SK-N-SH (cell line): ENCODE data around the gene SPI1. TPM values are rescaled to one million over a fixed set of nuclear protein-coding genes. Genes with fewer than 3 reads are reported as not detected.
A peak's percentile ranks its signal among the peaks of the same experiment; 100 is the strongest.

Experiments used
- CTCF ChIA-PET: fragments of 300-600, 350-600 bp; formaldehyde crosslinking; extraction: SDS; loops from one replicate; lab custom pipeline; 2021; lab: Yijun Ruan, JAX
- POLR2A ChIA-PET: fragments of 350-600 bp; sonication (Branson Sonifier 250); formaldehyde crosslinking; extraction: SDS; loops from one replicate; lab custom pipeline; 2020; ENCODE audit warnings: antibody characterized with exemption, inconsistent platforms; lab: Yijun Ruan, JAX
- DNase-seq: peaks from one replicate; pipeline ENCODE4 v3.0.0; 2012
- H2AFZ ChIP-seq: fragments of 200-600 bp; sonication (generic); 2 replicates; pipeline ENCODE4 v1.8.1; 2016; ENCODE audit warnings: antibody characterized with exemption, mild to moderate bottlenecking, low read depth
- H3F3A ChIP-seq: fragments of 200-600 bp; sonication (generic); replicated peaks from 2 replicates; pipeline ENCODE3; 2016; ENCODE audit warnings: antibody characterized with exemption, mild to moderate bottlenecking; ENCODE audit not compliant: insufficient read depth
- H3K27ac ChIP-seq, 2 experiments: fragments of 200-500 bp in 1 of 2; fragments of 200-600 bp in 1 of 2; sonication (Bioruptor generic) in 1 of 2; sonication (generic), shearing (Covaris generic) in 1 of 2; 2 replicates each; pipeline versions ENCODE4 v1.5.1 to v1.6.1; 2014 to 2016; ENCODE audit warnings: low read depth in 2 of 2, inconsistent platforms in 1 of 2, low read length in 1 of 2, mild to moderate bottlenecking in 1 of 2, mixed read lengths in 1 of 2
- H3K27me3 ChIP-seq: fragments of 200-600 bp; sonication (generic), shearing (Covaris generic); 2 replicates; pipeline ENCODE4 v1.6.1; 2016; ENCODE audit warnings: mixed run types; ENCODE audit not compliant: insufficient read depth
- H3K36me3 ChIP-seq, 2 experiments: fragments of 200-500 bp in 1 of 2; fragments of 200-600 bp in 1 of 2; sonication (Bioruptor generic) in 1 of 2; sonication (generic) in 1 of 2; replicated peaks in 1 of 2; 2 replicates each; pipeline versions ENCODE3 to v1.5.1; 2014 to 2016; ENCODE audit warnings: low read length in 1 of 2, mild to moderate bottlenecking in 1 of 2; ENCODE audit not compliant: insufficient read depth in 2 of 2, control insufficient read depth in 1 of 2
- H3K4me1 ChIP-seq, 2 experiments: fragments of 200-500 bp in 1 of 2; fragments of 200-600 bp in 1 of 2; sonication (Bioruptor generic) in 1 of 2; sonication (generic), shearing (Covaris generic) in 1 of 2; 2 replicates each; pipeline versions ENCODE4 v1.5.1 to v1.6.1; 2014 to 2016; ENCODE audit warnings: low read depth in 1 of 2, low read length in 1 of 2, mixed run types in 1 of 2; ENCODE audit not compliant: insufficient read depth in 2 of 2, control insufficient read depth in 1 of 2
- H3K4me2 ChIP-seq: fragments of 200-600 bp; sonication (generic), shearing (Covaris generic); 2 replicates; pipeline ENCODE4 v1.6.1; 2017; ENCODE audit warnings: mixed run types
- H3K4me3 ChIP-seq, 2 experiments: fragments of 200-500 bp in 1 of 2; fragments of 200-600 bp in 1 of 2; sonication (Bioruptor generic) in 1 of 2; sonication (generic), shearing (Covaris generic) in 1 of 2; 2 replicates each; pipeline versions ENCODE4 v1.5.1 to v1.8.1; 2014 to 2016; ENCODE audit warnings: low read depth in 2 of 2, inconsistent platforms in 1 of 2, low read length in 1 of 2, mild to moderate bottlenecking in 1 of 2, mixed read lengths in 1 of 2, moderate library complexity in 1 of 2
- H3K79me2 ChIP-seq: fragments of 200-600 bp; sonication (generic); 2 replicates; pipeline ENCODE4 v1.8.1; 2017; ENCODE audit warnings: mild to moderate bottlenecking; ENCODE audit not compliant: insufficient read depth
- H3K9ac ChIP-seq: fragments of 200-600 bp; sonication (generic); 2 replicates; pipeline ENCODE4 v1.6.1; 2017; ENCODE audit warnings: mixed run types
- H3K9me2 ChIP-seq: fragments of 200-600 bp; sonication (generic); 2 replicates; pipeline ENCODE4 v1.6.1; 2017; ENCODE audit warnings: mixed run types
- H3K9me3 ChIP-seq: fragments of 200-600 bp; sonication (generic); 2 replicates; pipeline ENCODE4 v1.6.1; 2017; ENCODE audit warnings: mixed run types, mild to moderate bottlenecking, moderate library complexity
- H4K20me1 ChIP-seq: fragments of 200-600 bp; sonication (generic); 2 replicates; pipeline ENCODE4 v1.6.1; 2017; ENCODE audit warnings: mild to moderate bottlenecking, mixed run types; ENCODE audit not compliant: insufficient read depth
- CTCF ChIP-seq: fragments of 200-600 bp; sonication (generic); IDR thresholded peaks from 2 replicates; pipeline ENCODE4 v1.6.1; 2017; ENCODE audit warnings: antibody characterized with exemption, mild to moderate bottlenecking, moderate library complexity
- ELF1 ChIP-seq: IDR thresholded peaks from 2 replicates; pipeline ENCODE4 v1.4.0; 2012
- EP300 ChIP-seq, 2 experiments: IDR thresholded peaks; 2 replicates each; pipeline versions ENCODE4 v1.4.0 to v1.6.1; 2012; ENCODE audit warnings: borderline replicate concordance in 1 of 2, low read depth in 1 of 2, low read length in 1 of 2
- FOSL2 ChIP-seq: IDR thresholded peaks from 2 replicates; pipeline ENCODE4 v1.4.0; 2012; ENCODE audit warnings: low read depth, mild to moderate bottlenecking, moderate library complexity, borderline replicate concordance
- FOXM1 ChIP-seq: IDR thresholded peaks from 2 replicates; pipeline ENCODE4 v1.4.0; 2012; ENCODE audit warnings: low read depth, mild to moderate bottlenecking
- GABPA ChIP-seq: IDR thresholded peaks from 2 replicates; pipeline ENCODE4 v1.4.0; 2012; ENCODE audit warnings: low read depth, mild to moderate bottlenecking
- MEF2A ChIP-seq: IDR thresholded peaks from 2 replicates; pipeline ENCODE4 v1.4.0; 2012; ENCODE audit warnings: low read depth, borderline replicate concordance
- NFIC ChIP-seq: IDR thresholded peaks from 2 replicates; pipeline ENCODE4 v1.4.0; 2012; ENCODE audit warnings: borderline replicate concordance
- SIN3A ChIP-seq: IDR thresholded peaks from 2 replicates; pipeline ENCODE4 v1.6.1; 2012; ENCODE audit warnings: low read depth, mild to moderate bottlenecking, low read length, moderate library complexity, borderline replicate concordance
- SMC3 ChIP-seq: IDR thresholded peaks from 2 replicates; pipeline ENCODE4 v1.6.1; 2012; ENCODE audit warnings: low read depth, low read length, improper control_type of control experiment
- TCF12 ChIP-seq: IDR thresholded peaks from 2 replicates; pipeline ENCODE4 v1.4.0; 2012
- TEAD4 ChIP-seq: IDR thresholded peaks from 2 replicates; pipeline ENCODE4 v1.4.0; 2012; ENCODE audit warnings: mild to moderate bottlenecking, borderline replicate concordance; ENCODE audit not compliant: insufficient read depth
- YY1 ChIP-seq: IDR thresholded peaks from 2 replicates; pipeline ENCODE4 v1.4.0; 2012; ENCODE audit warnings: low read depth, mild to moderate bottlenecking
- ZBTB33 ChIP-seq: IDR thresholded peaks from 2 replicates; pipeline ENCODE4 v1.4.0; 2012; ENCODE audit warnings: low read depth, borderline replicate concordance
- WGBS: methylation state at CpG from one replicate; pipeline ENCODE4 v1.1.6; 2017; ENCODE audit warnings: low lambda C conversion rate; 5-methylcytosine and 5-hydroxymethylcytosine counted together
- polyA plus RNA-seq, 3 experiments: library from polyadenylated mRNA; depleted of rRNA; stranded (reverse); fragments of >200 nt; gene quantifications; 2 replicates each; pipeline ENCODE4 v1.2.3, GENCODE V29; 2012
- TF ChIP-seq, protein P1 (sequence below): fragments of 150-350 bp; IDR thresholded peaks from 2 replicates; pipeline ENCODE4 v1.6.1; 2017; ENCODE audit warnings: antibody characterized with exemption, low read length, low read depth, borderline replicate concordance
- TF ChIP-seq, protein P2 (sequence below): IDR thresholded peaks from 2 replicates; pipeline ENCODE4; 2012
- TF ChIP-seq, protein P3 (sequence below): fragments of 150-350 bp; IDR thresholded peaks from 2 replicates; pipeline ENCODE4 v1.6.1; 2016; ENCODE audit warnings: mild to moderate bottlenecking, low read depth, low read length

The SPI1 gene
- polyA plus RNA-seq, 1 of the 3 experiments (the other 2 are of a cell fraction), result not detected

- no peak for TF ChIP-seq ZBTB33
- TF ChIP-seq, protein P1, sequence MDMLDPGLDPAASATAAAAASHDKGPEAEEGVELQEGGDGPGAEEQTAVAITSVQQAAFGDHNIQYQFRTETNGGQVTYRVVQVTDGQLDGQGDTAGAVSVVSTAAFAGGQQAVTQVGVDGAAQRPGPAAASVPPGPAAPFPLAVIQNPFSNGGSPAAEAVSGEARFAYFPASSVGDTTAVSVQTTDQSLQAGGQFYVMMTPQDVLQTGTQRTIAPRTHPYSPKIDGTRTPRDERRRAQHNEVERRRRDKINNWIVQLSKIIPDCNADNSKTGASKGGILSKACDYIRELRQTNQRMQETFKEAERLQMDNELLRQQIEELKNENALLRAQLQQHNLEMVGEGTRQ, result no peak
Measured at GRCh38 chr11:47410370-47411264, 32.3 kb upstream of the SPI1 start (continued).

DNA sequence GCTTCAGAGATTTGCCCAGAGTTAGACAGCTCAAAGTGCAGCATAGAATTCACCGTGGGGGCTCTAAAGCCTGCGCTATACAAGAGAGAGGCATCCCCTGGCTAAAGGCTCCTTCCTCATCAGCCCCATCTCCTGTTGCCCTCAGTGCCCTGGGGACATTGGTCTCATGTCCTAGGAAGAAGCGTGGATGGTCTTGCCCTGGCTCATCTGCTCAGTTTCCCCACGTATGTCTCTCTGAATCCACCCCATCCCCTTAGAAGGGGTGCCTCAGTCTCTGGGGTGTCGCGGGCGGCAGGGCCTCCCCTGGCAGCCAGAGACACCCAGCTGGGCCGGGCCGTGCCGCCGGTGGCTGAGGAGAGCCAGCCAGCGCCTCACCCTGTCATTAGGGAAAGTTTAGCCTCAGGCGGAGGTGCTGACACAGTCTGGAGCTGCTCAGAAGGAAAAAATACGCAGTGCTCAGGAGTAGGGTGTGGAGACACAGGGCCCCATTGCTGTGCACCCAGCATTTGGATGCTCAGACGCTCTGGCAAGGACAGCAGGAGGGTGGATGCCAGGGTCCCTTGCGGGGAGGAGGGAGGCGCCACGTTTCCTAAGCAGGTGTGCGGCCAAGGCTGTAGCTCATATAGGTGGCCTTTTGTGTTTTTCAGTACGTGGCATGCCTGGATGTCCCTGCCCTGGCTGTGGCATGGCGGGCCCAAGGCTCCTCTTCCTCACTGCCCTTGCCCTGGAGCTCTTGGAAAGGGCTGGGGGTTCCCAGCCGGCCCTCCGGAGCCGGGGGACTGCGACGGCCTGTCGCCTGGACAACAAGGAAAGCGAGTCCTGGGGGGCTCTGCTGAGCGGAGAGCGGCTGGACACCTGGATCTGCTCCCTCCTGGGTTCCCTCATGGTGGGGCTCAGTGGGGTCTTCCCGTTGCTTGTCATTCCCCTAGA lies 31.4 kb upstream of the SPI1 start:
- Histone ChIP-seq H3K4me2 (peak overlapping the region; percentile 100), H3K36me3 (peaks cover 26 to 32% of the 10 kb centered on the region in 2 experiments), H3F3A (peaks cover 13% of the 10 kb centered on the region), H3K79me2 (peaks cover 42% of the 10 kb centered on the region), H4K20me1 (0 out of 2 replicates have a peak, but pooled peaks cover 3% of the 10 kb centered on the region), H3K4me1 (peaks cover 21 to 40% of the 10 kb centered on the region in 2 experiments; a peak in 2 of 4 replicates), H2AFZ (no peak overlapping the region), H3K4me3 (peak overlapping the region; percentile 64 to 99), H3K27me3 (no peaks in the 10 kb centered on the region), H3K9me2 (no peaks in the 10 kb centered on the region), H3K9me3 (no peaks in the 10 kb centered on the region), H3K9ac (peak overlapping the region; percentile 100), H3K27ac (peak overlapping the region; percentile 91 to 97)
- CTCF ChIA-PET, result interaction anchor here (0.9 to 20.7 kb wide), 5 partner anchors 10 to 45 kb away, joined by 4 to 239 read pairs (median 7); partner anchors contain the start of genes PSMC3 and SPI1
- POLR2A ChIA-PET, result interaction anchor here (0.7 to 1.8 kb wide), 3 partner anchors 8 to 222 kb away, joined by 3 to 7 read pairs (median 3); no protein-coding TSS in a partner anchor
- 56% methylated on average over 19 of the region's 31 CpGs for WGBS
- DNase-seq, result peak; percentile 43
- TF ChIP-seq SMC3 (no peak), GABPA (no peak), TEAD4 (no peak), FOSL2 (no peak), TCF12 (no peak), FOXM1 (no peak), MEF2A (no peak), EP300 (IDR thresholded peaks at IDR 0.05; ENCODE audit: borderline replicate concordance in 1 of 2, low read depth in 1 of 2, low read length in 1 of 2) (no peak), ELF1 (no peak), ZBTB33 (no peak), YY1 (no peak), NFIC (no peak), SIN3A (no peak), CTCF (no peak)
- TF ChIP-seq, protein P2, sequence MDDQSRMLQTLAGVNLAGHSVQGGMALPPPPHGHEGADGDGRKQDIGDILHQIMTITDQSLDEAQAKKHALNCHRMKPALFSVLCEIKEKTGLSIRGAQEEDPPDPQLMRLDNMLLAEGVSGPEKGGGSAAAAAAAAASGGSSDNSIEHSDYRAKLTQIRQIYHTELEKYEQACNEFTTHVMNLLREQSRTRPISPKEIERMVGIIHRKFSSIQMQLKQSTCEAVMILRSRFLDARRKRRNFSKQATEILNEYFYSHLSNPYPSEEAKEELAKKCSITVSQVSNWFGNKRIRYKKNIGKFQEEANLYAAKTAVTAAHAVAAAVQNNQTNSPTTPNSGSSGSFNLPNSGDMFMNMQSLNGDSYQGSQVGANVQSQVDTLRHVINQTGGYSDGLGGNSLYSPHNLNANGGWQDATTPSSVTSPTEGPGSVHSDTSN, result no peak
- TF ChIP-seq, protein P3, sequence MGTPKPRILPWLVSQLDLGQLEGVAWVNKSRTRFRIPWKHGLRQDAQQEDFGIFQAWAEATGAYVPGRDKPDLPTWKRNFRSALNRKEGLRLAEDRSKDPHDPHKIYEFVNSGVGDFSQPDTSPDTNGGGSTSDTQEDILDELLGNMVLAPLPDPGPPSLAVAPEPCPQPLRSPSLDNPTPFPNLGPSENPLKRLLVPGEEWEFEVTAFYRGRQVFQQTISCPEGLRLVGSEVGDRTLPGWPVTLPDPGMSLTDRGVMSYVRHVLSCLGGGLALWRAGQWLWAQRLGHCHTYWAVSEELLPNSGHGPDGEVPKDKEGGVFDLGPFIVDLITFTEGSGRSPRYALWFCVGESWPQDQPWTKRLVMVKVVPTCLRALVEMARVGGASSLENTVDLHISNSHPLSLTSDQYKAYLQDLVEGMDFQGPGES, result no peak
